GM23338 (cell line): ENCODE results near the gene F13A1. TPM values are rescaled to one million over a fixed set of nuclear protein-coding genes. Genes with fewer than 3 reads are reported as not detected.

Experiments
- ATAC-seq: fragments of 200-7000 bp; cut with Tn5 transposase; 3 replicates; pipeline ENCODE4 v1.9.1; 2020
- DNase-seq: peaks from one replicate; pipeline ENCODE4 v3.0.0-alpha.2; 2015; ENCODE audit warnings: low spot score
- H2AFZ ChIP-seq: fragments of 200-600 bp; sonication (generic); 2 replicates; pipeline ENCODE4 v1.8.0; 2016; ENCODE audit warnings: antibody characterized with exemption, mild to moderate bottlenecking, moderate library complexity
- H3F3A ChIP-seq: fragments of 200-600 bp; sonication (generic); replicated peaks from 2 replicates; pipeline ENCODE4 v1.8.0; 2017; ENCODE audit warnings: antibody characterized with exemption, mixed run types, low read depth
- H3K27ac ChIP-seq: fragments of 200-600 bp; sonication (generic); 2 replicates; pipeline ENCODE4 v1.6.1; 2016; ENCODE audit warnings: low read depth
- H3K27me3 ChIP-seq: fragments of 200-600 bp; sonication (generic); 2 replicates; pipeline ENCODE4 v1.8.0; 2016; ENCODE audit warnings: mild to moderate bottlenecking, mixed run types, moderate library complexity; ENCODE audit not compliant: insufficient read depth
- H3K36me3 ChIP-seq: fragments of 200-600 bp; sonication (generic); 2 replicates; pipeline ENCODE4 v1.8.0; 2016; ENCODE audit warnings: mild to moderate bottlenecking; ENCODE audit not compliant: insufficient read depth
- H3K4me1 ChIP-seq: fragments of 200-600 bp; sonication (generic); 2 replicates; pipeline ENCODE4 v1.8.0; 2016; ENCODE audit warnings: mild to moderate bottlenecking, moderate library complexity; ENCODE audit not compliant: insufficient read depth
- H3K4me2 ChIP-seq: fragments of 200-600 bp; sonication (generic); 2 replicates; pipeline ENCODE4 v1.7.1; 2017; ENCODE audit warnings: mixed run types
- H3K4me3 ChIP-seq: fragments of 200-600 bp; sonication (generic); 2 replicates; pipeline ENCODE4 v1.6.1; 2016; ENCODE audit warnings: mixed run types
- H3K79me2 ChIP-seq: fragments of 200-600 bp; sonication (generic); replicated peaks from 2 replicates; pipeline ENCODE4 v1.8.0; 2017; ENCODE audit warnings: mild to moderate bottlenecking; ENCODE audit not compliant: insufficient read depth
- H3K9me2 ChIP-seq: fragments of 200-600 bp; sonication (generic); 2 replicates; pipeline ENCODE4 v1.8.0; 2017; ENCODE audit not compliant: insufficient read depth
- H4K20me1 ChIP-seq: fragments of 200-600 bp; sonication (generic); replicated peaks from 2 replicates; pipeline ENCODE4 v1.8.0; 2017; ENCODE audit warnings: mild to moderate bottlenecking; ENCODE audit not compliant: insufficient read depth
- H3K27ac Mint-ChIP-seq: 2 replicates; pipeline ENCODE4 v1.8.0; 2020; ENCODE audit warnings: inconsistent platforms, mild to moderate bottlenecking, moderate library complexity, mixed read lengths
- H3K27me3 Mint-ChIP-seq: 3 replicates; pipeline ENCODE4 v1.8.0; 2022; ENCODE audit warnings: low read depth, mild to moderate bottlenecking, moderate library complexity, mixed read lengths, inconsistent platforms; ENCODE audit not compliant: insufficient read depth, poor library complexity
- H3K36me3 Mint-ChIP-seq: 3 replicates; pipeline ENCODE4 v1.8.0; 2021; ENCODE audit warnings: low read depth, mild to moderate bottlenecking, inconsistent platforms, moderate library complexity, mixed read lengths
- H3K4me1 Mint-ChIP-seq: 3 replicates; pipeline ENCODE4 v1.8.0; 2020; ENCODE audit warnings: mild to moderate bottlenecking, inconsistent platforms, mixed read lengths
- H3K4me3 Mint-ChIP-seq: 3 replicates; pipeline ENCODE4 v1.8.0; 2021; ENCODE audit warnings: moderate library complexity, mild to moderate bottlenecking, inconsistent platforms, mixed read lengths
- H3K9me3 Mint-ChIP-seq: 3 replicates; pipeline ENCODE4 v1.8.0; 2020; ENCODE audit warnings: moderate library complexity, mild to moderate bottlenecking, inconsistent platforms, mixed read lengths
- CREB1 ChIP-seq: fragments of 250-450 bp; sonication (Bioruptor Pico); IDR thresholded peaks from 2 replicates; pipeline ENCODE4 v1.5.0; 2020; ENCODE audit warnings: low read depth, mild to moderate bottlenecking, moderate library complexity
- EZH2 ChIP-seq: fragments of 200-600 bp; sonication (generic); IDR thresholded peaks from one replicate; pipeline ENCODE4 v1.8.0; 2017; ENCODE audit warnings: antibody characterized with exemption, mild to moderate bottlenecking, low read depth; ENCODE audit not compliant: unreplicated experiment
- EZH2phosphoT487 ChIP-seq: fragments of 200-600 bp; sonication (generic); IDR thresholded peaks from one replicate; pipeline ENCODE4 v1.8.1; 2018; ENCODE audit warnings: antibody characterized with exemption; ENCODE audit not compliant: unreplicated experiment
- JUNB ChIP-seq: IDR thresholded peaks from one replicate; pipeline ENCODE4 v1.6.1; 2016; ENCODE audit warnings: antibody characterized with exemption; ENCODE audit not compliant: unreplicated experiment
- NANOG ChIP-seq: IDR thresholded peaks from 2 replicates; pipeline ENCODE4 v1.6.1; 2016; ENCODE audit warnings: antibody characterized with exemption, borderline replicate concordance
- POLR2AphosphoS5 ChIP-seq: IDR thresholded peaks from 2 replicates; pipeline ENCODE4 v1.6.1; 2016; ENCODE audit warnings: antibody characterized with exemption, low read depth
- STAT1 ChIP-seq: IDR thresholded peaks from one replicate; pipeline ENCODE4 v1.6.1; 2016; ENCODE audit warnings: antibody characterized with exemption; ENCODE audit not compliant: unreplicated experiment
- ZNF114 ChIP-seq: fragments of 250-450 bp; sonication (Bioruptor Pico); IDR thresholded peaks from 2 replicates; pipeline ENCODE4 v1.5.0; 2020; ENCODE audit warnings: mild to moderate bottlenecking, moderate library complexity
- ZNF331 ChIP-seq: fragments of 250-450 bp; sonication (Bioruptor Pico); IDR thresholded peaks from 2 replicates; pipeline ENCODE4 v1.5.0; 2020; ENCODE audit warnings: low read depth, mild to moderate bottlenecking, moderate library complexity
- polyA plus RNA-seq: library from polyadenylated mRNA; unstranded; fragments of >200 nt; fragmentation: Nextera tagmentation; extraction: Ambion mirVana; gene quantifications from 2 replicates; pipeline ENCODE4 v1.2.1, GENCODE V29; 2016
- total RNA-seq: library from RNA; depleted of rRNA; stranded (reverse); fragments of >200 nt; shearing (Covaris generic); gene quantifications from 2 replicates; pipeline ENCODE4 v1.2.3, GENCODE V29; 2014
- TF ChIP-seq, protein P1 (sequence below): IDR thresholded peaks from one replicate; pipeline ENCODE4 v1.6.1; 2018; ENCODE audit warnings: antibody characterized with exemption; ENCODE audit not compliant: unreplicated experiment
- TF ChIP-seq, protein P2 (sequence below): fragments of 250-450 bp; sonication (Bioruptor Pico); IDR thresholded peaks from 2 replicates; pipeline ENCODE4 v1.5.0; 2020; ENCODE audit warnings: mild to moderate bottlenecking, moderate library complexity
- TF ChIP-seq, protein P3 (sequence below), 2 experiments: fragments of 200-600 bp in 1 of 2; sonication (generic) in 1 of 2; conservative IDR thresholded peaks; 2 replicates each; pipeline versions ENCODE4 v1.5.1 to v1.6.1; 2016 to 2017; ENCODE audit warnings: antibody characterized with exemption in 2 of 2, low read depth in 2 of 2, mild to moderate bottlenecking in 2 of 2, moderate library complexity in 1 of 2
- TF ChIP-seq, protein P4 (sequence below): IDR thresholded peaks from 2 replicates; pipeline ENCODE4 v1.6.1; 2016; ENCODE audit warnings: antibody characterized with exemption

F13A1 gene
- total and polyA plus RNA-seq, 2 experiments from 2014 or later, result 0.31 to 0.32 TPM

DNA sequence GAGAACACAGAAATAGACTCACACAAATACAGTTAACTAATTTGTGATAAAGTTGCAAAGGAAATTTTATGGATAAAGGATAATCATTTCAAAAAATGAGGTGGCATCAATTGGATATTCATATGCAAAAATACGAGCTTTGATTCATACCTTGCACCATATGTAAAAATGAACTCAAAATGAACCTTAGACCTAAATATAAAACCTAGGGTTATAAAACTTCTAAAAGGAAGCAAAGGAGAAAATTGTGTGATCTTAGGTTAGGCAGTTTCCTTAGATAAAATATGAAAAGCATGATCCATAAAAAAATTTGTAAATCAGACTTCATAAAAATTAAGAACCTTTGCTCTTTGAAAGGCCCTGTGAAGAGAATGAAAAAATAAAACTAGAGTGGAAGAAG, 85.5 kb downstream of the F13A1 start:
- H3K27ac Mint-ChIP-seq, result no peak overlapping the region

More for the DNA sequence above, 85.5 kb downstream of the F13A1 start:
- Histone ChIP-seq H3F3A (no peaks in the 10 kb centered on the region), H3K36me3 (no peaks in the 10 kb centered on the region), H3K4me1 (no peaks in the 10 kb centered on the region), H3K4me2 (no peak overlapping the region), H3K27me3 (no peaks in the 10 kb centered on the region), H3K27ac (no peak overlapping the region), H3K9me2 (peaks cover 6% of the 10 kb centered on the region; the same call in 1 of the 2 replicates), H3K79me2 (no peaks in the 10 kb centered on the region), H4K20me1 (no peaks in the 10 kb centered on the region; the same call in 1 of the 2 replicates), H3K4me3 (no peak overlapping the region), H2AFZ (no peak overlapping the region)
- TF ChIP-seq STAT1 (no peak), EZH2 (no peak), EZH2phosphoT487 (no peak), ZNF114 (CRISPR knock-in tag) (no peak), POLR2AphosphoS5 (no peak), CREB1 (no peak), JUNB (no peak), ZNF331 (CRISPR knock-in tag) (no peak), NANOG (no peak)
- TF ChIP-seq, protein P1, sequence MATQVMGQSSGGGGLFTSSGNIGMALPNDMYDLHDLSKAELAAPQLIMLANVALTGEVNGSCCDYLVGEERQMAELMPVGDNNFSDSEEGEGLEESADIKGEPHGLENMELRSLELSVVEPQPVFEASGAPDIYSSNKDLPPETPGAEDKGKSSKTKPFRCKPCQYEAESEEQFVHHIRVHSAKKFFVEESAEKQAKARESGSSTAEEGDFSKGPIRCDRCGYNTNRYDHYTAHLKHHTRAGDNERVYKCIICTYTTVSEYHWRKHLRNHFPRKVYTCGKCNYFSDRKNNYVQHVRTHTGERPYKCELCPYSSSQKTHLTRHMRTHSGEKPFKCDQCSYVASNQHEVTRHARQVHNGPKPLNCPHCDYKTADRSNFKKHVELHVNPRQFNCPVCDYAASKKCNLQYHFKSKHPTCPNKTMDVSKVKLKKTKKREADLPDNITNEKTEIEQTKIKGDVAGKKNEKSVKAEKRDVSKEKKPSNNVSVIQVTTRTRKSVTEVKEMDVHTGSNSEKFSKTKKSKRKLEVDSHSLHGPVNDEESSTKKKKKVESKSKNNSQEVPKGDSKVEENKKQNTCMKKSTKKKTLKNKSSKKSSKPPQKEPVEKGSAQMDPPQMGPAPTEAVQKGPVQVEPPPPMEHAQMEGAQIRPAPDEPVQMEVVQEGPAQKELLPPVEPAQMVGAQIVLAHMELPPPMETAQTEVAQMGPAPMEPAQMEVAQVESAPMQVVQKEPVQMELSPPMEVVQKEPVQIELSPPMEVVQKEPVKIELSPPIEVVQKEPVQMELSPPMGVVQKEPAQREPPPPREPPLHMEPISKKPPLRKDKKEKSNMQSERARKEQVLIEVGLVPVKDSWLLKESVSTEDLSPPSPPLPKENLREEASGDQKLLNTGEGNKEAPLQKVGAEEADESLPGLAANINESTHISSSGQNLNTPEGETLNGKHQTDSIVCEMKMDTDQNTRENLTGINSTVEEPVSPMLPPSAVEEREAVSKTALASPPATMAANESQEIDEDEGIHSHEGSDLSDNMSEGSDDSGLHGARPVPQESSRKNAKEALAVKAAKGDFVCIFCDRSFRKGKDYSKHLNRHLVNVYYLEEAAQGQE, result no peak
- TF ChIP-seq, protein P2, sequence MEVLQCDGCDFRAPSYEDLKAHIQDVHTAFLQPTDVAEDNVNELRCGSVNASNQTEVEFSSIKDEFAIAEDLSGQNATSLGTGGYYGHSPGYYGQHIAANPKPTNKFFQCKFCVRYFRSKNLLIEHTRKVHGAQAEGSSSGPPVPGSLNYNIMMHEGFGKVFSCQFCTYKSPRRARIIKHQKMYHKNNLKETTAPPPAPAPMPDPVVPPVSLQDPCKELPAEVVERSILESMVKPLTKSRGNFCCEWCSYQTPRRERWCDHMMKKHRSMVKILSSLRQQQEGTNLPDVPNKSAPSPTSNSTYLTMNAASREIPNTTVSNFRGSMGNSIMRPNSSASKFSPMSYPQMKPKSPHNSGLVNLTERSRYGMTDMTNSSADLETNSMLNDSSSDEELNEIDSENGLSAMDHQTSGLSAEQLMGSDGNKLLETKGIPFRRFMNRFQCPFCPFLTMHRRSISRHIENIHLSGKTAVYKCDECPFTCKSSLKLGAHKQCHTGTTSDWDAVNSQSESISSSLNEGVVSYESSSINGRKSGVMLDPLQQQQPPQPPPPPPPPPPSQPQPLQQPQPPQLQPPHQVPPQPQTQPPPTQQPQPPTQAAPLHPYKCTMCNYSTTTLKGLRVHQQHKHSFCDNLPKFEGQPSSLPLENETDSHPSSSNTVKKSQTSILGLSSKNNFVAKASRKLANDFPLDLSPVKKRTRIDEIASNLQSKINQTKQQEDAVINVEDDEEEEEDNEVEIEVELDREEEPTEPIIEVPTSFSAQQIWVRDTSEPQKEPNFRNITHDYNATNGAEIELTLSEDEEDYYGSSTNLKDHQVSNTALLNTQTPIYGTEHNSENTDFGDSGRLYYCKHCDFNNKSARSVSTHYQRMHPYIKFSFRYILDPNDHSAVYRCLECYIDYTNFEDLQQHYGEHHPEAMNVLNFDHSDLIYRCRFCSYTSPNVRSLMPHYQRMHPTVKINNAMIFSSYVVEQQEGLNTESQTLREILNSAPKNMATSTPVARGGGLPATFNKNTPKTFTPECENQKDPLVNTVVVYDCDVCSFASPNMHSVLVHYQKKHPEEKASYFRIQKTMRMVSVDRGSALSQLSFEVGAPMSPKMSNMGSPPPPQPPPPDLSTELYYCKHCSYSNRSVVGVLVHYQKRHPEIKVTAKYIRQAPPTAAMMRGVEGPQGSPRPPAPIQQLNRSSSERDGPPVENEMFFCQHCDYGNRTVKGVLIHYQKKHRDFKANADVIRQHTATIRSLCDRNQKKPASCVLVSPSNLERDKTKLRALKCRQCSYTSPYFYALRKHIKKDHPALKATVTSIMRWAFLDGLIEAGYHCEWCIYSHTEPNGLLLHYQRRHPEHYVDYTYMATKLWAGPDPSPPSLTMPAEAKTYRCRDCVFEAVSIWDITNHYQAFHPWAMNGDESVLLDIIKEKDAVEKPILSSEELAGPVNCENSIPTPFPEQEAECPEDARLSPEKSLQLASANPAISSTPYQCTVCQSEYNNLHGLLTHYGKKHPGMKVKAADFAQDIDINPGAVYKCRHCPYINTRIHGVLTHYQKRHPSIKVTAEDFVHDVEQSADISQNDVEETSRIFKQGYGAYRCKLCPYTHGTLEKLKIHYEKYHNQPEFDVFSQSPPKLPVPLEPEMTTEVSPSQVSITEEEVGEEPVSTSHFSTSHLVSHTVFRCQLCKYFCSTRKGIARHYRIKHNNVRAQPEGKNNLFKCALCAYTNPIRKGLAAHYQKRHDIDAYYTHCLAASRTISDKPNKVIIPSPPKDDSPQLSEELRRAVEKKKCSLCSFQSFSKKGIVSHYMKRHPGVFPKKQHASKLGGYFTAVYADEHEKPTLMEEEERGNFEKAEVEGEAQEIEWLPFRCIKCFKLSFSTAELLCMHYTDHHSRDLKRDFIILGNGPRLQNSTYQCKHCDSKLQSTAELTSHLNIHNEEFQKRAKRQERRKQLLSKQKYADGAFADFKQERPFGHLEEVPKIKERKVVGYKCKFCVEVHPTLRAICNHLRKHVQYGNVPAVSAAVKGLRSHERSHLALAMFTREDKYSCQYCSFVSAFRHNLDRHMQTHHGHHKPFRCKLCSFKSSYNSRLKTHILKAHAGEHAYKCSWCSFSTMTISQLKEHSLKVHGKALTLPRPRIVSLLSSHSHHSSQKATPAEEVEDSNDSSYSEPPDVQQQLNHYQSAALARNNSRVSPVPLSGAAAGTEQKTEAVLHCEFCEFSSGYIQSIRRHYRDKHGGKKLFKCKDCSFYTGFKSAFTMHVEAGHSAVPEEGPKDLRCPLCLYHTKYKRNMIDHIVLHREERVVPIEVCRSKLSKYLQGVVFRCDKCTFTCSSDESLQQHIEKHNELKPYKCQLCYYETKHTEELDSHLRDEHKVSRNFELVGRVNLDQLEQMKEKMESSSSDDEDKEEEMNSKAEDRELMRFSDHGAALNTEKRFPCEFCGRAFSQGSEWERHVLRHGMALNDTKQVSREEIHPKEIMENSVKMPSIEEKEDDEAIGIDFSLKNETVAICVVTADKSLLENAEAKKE, result no peak
- TF ChIP-seq, protein P3, sequence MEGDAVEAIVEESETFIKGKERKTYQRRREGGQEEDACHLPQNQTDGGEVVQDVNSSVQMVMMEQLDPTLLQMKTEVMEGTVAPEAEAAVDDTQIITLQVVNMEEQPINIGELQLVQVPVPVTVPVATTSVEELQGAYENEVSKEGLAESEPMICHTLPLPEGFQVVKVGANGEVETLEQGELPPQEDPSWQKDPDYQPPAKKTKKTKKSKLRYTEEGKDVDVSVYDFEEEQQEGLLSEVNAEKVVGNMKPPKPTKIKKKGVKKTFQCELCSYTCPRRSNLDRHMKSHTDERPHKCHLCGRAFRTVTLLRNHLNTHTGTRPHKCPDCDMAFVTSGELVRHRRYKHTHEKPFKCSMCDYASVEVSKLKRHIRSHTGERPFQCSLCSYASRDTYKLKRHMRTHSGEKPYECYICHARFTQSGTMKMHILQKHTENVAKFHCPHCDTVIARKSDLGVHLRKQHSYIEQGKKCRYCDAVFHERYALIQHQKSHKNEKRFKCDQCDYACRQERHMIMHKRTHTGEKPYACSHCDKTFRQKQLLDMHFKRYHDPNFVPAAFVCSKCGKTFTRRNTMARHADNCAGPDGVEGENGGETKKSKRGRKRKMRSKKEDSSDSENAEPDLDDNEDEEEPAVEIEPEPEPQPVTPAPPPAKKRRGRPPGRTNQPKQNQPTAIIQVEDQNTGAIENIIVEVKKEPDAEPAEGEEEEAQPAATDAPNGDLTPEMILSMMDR (conservative IDR thresholded peaks at IDR 0.05; ENCODE audit: low read depth in 2 of 2), result no peak
- TF ChIP-seq, protein P4, sequence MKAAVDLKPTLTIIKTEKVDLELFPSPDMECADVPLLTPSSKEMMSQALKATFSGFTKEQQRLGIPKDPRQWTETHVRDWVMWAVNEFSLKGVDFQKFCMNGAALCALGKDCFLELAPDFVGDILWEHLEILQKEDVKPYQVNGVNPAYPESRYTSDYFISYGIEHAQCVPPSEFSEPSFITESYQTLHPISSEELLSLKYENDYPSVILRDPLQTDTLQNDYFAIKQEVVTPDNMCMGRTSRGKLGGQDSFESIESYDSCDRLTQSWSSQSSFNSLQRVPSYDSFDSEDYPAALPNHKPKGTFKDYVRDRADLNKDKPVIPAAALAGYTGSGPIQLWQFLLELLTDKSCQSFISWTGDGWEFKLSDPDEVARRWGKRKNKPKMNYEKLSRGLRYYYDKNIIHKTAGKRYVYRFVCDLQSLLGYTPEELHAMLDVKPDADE, result no peak
- ATAC-seq, result no peak
- no peaks in the 10 kb centered on the region for H3K36me3 Mint-ChIP-seq
- H3K4me1 Mint-ChIP-seq, result no peaks in the 10 kb centered on the region
- H3K27me3 Mint-ChIP-seq, result peaks cover 2% of the 10 kb centered on the region
- H3K4me3 Mint-ChIP-seq, result no peak overlapping the region
- 0 out of 3 replicates have a peak, but pooled peaks cover 3% of the 10 kb centered on the region for H3K9me3 Mint-ChIP-seq
- no peak for DNase-seq
